HG02798 (cell line): ENCODE data around the gene GOT1.

Experiments used
- ATAC-seq: cut with Tn5 transposase; IDR thresholded peaks from one replicate; pipeline ENCODE4 v1.9.1; 2021; ENCODE audit warnings: mild to moderate bottlenecking; ENCODE audit not compliant: unreplicated experiment, poor library complexity

GOT1 gene

DNA sequence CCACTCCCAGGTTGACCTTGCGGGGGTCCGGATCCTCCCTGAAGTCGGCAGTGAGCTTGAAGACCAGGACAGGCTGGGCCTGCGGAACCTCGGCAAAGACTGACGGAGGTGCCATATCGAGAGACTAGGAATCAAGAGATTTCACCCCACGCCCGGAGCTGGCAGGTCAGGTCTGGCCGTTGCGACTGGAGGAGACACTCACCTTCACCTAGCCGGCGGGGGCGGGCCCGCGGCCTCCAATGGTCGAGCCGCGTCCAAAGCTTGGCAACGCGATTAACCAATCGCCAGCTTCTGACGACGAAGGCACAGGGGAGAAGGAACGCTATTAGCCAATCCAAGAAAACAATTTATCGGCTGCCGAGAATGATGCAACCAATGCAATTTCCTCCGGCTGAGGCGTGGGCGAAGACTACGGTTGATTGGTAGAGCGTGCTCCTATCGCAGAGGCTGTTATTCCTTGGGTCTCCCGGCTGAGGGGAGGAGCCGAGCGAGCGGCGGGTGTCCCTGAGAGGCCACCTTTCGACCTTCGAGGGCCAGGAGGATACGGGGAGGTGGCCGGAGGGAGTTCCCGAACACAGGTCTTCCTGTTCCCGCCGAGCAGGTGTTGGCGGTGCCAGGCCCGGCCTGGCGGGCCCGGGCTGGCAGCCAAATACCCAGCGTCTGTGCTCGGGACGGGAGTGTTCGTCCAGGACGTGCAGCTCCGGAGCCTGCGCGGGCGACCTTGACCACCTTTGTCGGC lies at the start of gene GOT1:
Gene GOT1, minus strand, starts transcription at position 174 of the 739 bp plus-strand sequence. Its CDS starts 59 bp downstream, at position 115.
- peak; percentile 97 for ATAC-seq

DNA sequence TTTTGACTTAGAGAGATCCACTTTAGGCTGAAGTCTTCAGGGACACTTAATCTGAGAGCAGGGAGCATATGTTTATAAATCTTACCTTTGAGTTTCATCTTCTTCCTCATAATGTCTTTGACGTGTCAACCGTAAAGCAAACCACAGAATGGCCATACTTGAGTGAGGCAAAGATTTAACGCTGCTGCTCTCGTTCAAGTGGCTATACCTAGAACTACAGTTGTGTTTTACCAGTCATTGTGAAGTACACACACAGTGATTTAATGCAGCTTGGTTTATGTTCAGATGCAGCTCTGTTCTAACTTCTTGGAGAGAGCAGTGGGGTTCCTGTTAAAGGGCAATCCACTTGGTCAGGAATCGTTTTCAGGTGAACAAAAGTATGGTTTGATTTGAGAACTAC lies 39.9 kb upstream of the GOT1 start:
- ATAC-seq: no peak

DNA sequence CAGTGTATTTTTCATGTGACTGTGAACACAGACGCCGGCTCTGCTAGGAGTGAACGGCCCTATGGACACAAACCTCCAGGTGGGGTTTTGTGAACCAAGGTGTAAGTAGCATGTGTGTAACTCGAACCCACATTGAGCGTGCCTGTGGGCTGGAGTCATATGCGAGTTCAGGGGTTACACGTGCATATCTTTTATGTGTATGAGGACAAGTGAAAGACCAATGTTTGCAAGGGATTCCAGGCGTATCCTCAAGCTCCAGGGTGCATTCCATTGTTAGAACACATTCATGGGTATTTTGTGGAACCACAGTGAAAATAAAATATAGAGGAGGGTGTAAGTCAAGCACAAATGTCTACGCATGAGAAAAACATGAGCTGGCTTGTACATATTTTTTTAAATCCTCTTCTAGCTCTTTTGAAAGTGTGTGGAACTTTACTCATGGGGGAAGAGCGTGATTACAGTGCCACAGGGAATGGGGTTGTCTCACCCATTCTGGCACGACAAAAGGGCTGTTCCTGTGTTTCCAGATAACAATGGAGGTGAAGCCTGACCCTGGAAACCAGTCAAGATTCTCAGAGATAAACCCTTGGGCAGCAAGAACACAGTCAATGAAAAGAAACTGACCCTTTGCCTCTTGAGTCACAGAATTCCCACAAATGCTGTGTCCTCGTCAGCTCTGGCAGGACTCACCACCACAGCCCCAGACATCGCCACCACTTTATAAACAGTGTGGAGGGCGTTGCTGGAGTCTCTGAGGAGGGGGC lies 37.0 kb upstream of the GOT1 start:
- no peak for ATAC-seq

DNA sequence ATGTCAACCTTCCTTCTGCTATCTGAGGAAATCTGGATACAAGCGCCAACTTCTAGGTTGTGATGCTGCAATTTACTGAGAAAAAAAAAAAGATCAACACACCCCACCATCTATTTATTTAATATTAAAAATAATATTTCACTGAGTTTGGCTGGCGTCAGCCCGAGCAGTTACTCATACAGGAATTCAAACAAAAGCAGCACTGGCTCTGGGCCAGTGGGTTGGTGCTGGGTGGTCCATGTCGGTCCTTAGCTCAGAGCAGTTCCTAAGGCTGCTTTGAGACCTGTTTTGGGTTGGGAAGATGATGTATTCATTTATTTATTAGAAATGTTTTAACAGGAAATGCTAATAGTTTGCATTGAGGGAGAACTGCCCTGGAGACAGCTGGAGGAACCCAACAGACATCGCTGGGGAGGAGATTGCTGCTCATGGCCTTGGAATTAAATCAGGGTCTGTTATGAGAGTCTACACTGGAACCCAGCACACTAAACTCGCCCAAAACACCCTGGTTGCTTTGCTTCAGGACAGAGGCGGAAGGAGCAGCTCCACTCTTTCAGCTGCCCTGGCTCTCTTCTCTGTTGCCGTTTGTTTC lies 36.3 kb upstream of the GOT1 start:
- no peak for ATAC-seq

DNA sequence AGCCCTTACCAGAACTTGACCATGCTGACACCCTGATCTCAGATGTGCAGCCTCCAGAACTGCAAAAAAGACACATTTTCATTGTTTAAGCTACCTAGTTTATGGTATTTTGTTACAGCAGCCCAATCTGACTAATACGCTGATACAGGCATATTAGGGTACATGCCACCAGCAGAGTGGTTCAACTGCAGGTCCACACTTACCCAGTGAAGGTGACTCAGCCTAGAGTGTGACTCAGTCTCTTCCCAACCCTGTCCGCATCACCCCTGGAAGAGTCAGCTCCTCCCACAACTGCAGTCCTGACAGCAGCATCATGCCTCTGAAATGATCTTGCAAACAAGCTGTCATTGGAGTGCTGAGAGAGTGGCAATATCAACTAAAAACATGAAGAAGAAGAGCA lies 30.8 kb upstream of the GOT1 start:
- no peak for ATAC-seq

DNA sequence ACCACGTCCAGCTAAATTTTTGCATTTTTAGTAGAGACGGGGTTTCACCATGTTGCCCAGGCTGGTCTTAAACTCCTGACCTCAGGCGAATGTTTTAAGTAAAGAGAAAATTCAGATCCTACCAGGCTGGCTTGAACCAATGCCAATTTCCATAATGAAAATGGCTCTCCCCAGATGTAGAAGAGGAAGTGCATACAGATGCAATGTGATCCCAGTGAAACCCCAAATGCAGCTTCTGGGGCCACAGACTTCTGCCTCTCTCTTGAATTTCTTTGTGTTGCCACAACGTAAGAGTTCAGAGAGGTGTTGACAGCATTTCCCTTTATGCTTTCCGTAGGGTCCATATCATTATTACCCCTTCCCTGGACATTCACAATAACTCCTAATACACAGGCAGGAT lies 29.6 kb upstream of the GOT1 start:
- ATAC-seq: no peak

DNA sequence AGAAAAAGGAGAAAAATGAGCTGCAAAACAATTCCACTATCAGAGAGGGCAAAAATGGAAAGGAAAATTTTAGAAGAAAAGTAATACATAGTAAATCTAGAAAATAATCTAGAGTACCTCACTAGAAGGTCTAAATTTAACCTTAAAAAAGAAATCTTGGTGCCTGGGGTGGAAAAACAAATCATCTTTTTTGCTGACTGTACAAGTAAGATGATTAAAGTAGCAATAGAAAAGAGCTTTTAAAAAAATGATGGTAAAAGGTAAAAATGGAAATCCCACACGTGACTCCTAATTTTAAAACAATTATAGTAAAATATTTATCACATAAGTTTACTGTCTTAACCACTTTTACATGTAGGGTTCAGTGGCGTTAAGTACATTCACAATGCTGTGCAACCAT lies 28.8 kb upstream of the GOT1 start:
- ATAC-seq: no peak

DNA sequence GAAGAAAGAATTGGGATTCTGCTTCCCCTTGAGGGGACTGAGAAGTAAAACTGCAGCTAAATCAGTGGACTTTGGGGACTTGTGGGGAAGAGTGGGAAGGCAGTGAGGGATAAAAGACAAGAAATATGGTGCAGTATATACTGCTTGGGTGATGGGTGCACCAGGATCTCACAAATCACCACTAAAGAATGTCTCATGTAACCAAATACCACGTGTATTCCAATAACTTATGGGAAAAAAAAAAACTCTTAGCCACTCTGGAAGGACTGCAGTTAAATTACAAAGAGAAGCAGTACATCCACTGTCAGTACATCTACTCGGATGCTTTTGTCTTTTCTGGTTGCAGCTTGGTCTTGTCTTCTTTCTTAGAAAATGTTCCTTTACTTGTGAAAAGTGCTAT lies 27.4 kb upstream of the GOT1 start:
- ATAC-seq: no peak

DNA sequence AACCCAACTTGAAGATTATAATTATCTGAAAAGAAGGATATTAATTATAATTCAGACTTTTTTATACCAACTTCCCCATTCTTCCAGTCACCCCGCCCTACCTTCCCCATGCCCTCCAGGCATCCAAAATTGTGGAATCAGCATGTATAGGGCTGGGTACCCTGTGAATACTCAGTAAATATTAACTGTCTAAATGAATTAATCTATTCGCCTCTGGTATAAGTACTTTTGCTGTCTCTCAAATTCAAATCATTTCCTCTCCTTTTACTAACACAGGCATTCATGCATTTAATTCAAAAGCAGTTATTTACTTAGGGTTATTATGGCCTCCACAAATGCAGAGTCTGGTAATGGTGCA lies 26.5 kb upstream of the GOT1 start:
- no peak for ATAC-seq

DNA sequence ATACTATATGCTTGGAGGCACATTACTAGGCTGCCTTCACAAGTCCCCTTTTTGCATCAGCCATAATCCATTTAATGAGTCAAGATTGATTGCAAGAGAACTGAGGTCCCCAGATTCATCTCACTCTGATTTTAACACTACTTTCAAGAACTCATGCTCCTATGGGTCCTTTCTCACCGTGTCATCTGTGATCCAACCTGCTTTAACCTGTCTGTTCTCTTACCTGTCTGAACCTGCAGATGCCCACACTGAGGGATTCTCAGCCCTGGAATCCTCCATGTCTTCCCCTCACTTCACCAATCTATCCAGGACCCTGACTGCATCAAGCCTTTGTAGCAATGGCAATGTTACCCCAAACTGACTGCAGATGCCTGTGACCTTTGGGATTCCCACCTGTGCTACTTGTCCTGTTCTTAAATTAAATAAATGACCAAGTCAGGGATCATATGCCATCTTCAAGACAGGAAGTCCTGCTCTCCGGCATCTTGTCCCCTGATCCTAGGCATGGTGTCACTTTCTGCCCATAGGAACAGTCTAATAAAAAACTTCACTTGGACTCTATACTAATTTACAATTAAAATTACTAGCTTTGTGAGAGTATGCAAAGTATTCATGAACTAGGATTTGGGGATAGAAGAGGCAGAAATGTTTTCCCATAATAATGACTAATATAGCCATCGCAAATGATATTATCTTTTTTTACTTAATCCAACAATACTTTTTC lies 25.9 kb upstream of the GOT1 start:
- no peak for ATAC-seq

DNA sequence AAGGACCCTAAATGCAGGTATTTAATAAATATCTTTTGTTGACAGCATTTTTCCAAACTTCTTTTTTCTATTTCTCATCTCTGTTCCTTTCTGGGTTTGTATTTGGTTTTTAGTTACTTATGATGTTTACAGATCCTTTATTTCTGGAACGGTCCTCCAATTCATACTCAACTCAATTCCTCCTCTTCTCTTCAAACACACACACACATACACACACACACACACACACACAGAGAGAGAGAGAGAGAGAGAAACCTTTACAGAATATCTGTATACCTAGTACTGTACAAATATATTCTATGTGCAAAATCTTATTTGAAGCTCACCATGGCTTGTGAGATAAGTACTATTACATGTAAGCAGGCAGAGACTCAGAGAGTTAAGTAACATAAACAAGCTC lies 21.6 kb upstream of the GOT1 start:
- no peak for ATAC-seq

DNA sequence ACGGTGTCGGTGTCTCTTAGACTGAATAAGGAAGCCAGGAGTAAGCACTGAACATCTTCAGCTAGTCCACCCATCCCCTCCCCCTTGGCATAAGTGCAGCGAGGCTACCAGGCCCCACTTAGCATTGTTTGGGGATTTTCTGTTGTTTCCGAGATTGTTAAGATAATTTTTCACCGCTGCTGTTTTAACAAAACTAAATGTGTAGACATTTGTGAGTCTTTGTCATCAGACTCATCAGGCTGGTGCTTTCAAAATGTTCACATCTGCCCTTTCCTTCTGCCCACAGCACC lies 21.0 kb upstream of the GOT1 start:
- ATAC-seq: no peak

DNA sequence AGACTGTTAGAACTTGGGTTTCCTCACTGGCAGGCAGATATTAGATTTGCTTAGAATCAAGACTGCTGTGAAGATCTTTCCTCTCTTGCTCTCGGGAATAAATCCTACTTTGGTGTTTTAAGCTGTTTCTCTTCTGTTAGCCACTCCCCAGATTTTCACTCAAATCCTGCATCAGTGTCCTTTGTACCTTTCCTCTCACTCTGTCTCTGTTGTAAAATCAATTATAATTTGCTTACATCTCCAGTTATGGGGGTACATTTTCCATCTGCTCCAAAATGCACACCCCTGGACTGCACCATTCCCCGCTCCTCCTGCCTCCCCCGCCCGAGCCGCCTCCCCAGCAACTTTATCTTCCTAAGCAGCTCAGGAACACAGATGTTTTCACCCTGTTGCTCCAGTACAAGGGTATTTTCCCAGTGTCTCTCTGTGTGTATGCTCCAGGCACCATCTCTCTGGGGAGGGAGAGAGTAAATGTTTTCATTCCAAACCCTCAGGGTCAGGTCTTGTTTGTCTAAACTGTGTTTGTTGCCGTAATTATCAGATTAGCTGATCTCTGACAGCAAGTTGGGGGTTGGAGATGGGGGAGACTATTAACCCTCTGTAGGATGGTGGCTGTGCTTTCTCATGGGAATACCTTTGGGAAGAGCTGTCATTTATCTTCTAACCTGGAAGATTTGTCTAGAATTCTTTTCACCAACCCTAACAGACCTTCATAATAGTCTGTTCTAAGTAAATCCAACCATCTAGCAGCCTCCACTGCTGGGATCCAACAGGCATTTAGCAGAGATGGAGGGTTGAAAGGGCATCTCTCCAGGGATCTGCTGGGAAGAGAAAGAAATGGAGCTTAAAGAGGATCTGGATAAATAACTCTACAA lies 20.4 kb upstream of the GOT1 start:
- ATAC-seq: no peak

DNA sequence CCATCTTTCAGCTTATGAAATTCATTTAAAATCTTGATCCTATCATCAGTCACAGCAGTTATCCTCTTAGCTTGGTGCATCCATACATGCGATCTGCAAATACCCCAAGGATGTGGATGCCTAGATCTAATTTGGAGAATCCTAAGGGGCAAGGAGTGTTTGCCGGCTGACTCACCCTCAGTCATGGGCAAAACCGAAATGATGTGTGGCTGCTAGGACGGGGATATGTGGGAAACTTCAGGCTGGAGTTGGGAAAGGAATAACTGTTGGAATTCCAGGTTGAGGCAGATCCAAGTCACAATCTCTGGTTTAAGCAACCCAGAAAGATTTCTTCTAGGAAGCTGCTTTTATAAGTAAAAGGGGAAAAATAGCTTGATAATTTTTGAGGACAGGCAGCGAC lies 19.7 kb upstream of the GOT1 start:
- ATAC-seq: no peak

DNA sequence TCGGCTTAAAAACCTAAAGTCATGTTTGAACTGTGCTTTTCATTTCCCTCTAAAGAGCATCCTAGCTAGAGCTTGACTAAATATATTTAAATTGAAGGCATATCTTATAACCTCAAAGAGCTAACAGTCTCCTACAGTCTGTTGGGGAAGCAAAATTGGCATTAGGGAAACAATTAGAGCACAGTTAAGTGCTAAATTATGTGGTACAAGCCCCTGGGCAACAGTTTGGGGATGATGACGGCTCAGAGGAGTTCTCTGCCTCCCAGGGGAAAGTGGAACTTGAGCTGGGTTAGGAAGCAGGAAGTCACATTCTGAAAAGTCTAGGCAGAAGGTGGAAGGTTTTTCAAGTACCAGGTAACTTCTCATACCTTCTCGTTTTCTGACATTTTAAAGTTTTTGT lies 18.6 kb upstream of the GOT1 start:
- no peak for ATAC-seq

DNA sequence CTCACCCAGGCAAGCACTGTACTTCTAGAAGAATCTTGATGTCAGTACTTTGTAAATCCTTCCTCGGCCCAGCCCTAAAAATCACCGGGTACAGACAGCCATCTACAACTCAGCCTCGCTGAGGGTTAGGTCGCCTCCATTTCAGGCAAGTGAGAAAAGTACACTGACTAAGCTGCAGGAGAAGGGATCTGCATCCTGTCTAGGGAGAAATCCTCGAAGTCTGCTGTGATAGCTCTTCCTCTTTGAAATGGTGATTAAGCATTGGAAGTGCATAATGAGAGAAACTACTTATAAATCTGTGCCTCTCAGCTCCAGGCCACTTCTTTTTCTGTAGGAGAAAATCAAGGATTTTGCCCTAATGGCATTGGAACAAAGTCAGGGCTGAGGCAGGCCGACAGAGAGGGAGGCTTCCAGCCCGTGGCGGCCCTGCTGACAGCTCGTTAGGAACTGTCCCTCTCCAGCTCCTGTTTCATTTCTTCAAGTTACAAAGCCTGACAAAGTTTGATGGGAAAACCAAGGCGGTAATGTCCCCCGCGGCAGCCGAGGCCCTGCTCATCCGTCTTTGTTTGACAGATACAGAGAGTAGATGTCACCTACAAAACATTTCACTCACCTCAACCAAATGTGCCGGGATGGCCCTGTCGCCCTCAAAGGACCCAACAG lies 14.1 kb upstream of the GOT1 start:
- no peak for ATAC-seq

DNA sequence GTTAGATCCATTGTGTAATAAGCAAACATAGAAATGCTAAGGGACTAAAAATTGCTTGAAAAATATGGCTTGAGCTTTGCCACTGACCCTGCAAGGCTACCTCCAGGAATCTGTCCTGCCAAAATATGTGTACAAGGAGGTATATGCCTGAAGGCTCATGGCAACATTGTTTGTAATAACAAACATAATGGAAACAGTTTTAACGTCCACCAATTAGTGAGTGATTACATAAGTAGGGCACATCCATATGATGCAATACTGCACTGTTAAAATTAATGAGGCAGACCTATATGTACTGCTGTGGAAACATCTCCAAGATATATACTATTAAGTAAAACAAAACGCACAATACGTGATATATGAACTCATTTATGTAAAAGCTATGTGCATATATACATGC lies 13.1 kb upstream of the GOT1 start:
- ATAC-seq: no peak

DNA sequence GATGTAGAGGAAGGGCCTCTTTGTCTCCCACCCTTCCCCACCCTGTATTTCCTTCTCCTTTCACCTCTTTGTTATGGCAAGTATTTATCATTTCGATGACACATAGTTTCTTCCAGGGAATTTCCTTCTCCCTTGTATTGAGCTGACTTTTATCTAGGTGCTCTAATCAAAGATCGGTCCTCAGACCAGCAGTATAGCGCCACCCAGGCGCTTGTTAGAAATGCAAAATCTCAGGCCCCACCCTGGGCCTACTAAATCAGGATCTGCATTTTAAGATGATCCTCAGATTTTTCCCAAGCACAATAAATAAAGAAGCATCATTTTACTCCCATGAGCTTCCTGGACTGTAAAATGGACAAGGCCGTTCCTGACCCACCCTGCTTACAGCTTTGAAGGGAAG lies 12.0 kb upstream of the GOT1 start:
- no peak for ATAC-seq

DNA sequence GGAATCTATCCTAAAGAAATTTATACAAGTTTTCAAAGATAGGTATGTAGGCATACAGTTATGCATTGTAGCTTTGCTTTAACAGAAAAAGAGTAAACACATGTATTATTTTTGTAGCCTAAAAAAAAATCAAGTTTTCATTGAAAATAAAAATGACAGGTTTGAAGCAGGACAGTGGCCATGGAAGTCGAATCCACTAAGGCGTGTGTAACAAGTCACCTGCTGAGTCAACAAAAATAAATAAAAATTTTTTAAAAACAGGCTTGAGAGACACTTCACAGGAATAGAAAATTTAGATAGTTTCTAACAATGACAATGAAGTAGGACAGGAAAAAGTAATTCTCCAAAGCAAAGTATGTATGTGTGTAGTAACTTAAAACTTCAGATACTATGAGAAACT lies 8.5 kb upstream of the GOT1 start:
- no peak for ATAC-seq
